GM12878 (cell line): ENCODE measurements around the gene DLD. TPM values are rescaled to one million over a fixed set of nuclear protein-coding genes. Genes with fewer than 3 reads are reported as not detected.

ENCODE experiments used
- ATAC-seq: fragments of 200-7000 bp; cut with Tn5 transposase; 3 replicates; pipeline ENCODE4 v1.9.1; 2020; ENCODE audit warnings: mild to moderate bottlenecking, moderate library complexity
- BruUV-seq: library from RNA; stranded (reverse); fragments of 400-500 nt; replicated peaks from 2 replicates; lab custom pipeline; 2021; lab: Mats Ljungman, UMichigan
- CTCF ChIA-PET: fragments of 300-600 bp; sonication (Branson Sonifier 250); formaldehyde crosslinking; extraction: SDS; loops from one replicate; lab custom pipeline; 2021; ENCODE audit warnings: inconsistent platforms; lab: Yijun Ruan, JAX
- POLR2A ChIA-PET: fragments of 350-600 bp; formaldehyde crosslinking; extraction: SDS; loops from one replicate; lab custom pipeline; 2021; ENCODE audit warnings: inconsistent platforms; lab: Charles Lee
- RAD21 ChIA-PET: fragments of 300-600 bp; sonication (Branson Sonifier 250); formaldehyde crosslinking; loops from one replicate; lab custom pipeline; 2023; ENCODE audit warnings: antibody characterized with exemption; ENCODE audit not compliant: unreplicated experiment; lab: Charles Lee
- SMC1A ChIA-PET: fragments of 300-600 bp; sonication (Branson Sonifier 250); formaldehyde crosslinking; loops from one replicate; lab custom pipeline; 2023; ENCODE audit not compliant: unreplicated experiment, uncharacterized antibody; lab: Charles Lee
- DNase-seq: peaks from one replicate; pipeline ENCODE4 v3.0.0-alpha.2; 2011; ENCODE audit warnings: low read depth, low spot score
- FAIRE-seq: peaks from 3 replicates; lab custom pipeline; 2011; peaks lifted over from hg19 to GRCh38; lab: Jason Lieb, UNC
- H2AFZ ChIP-seq: 2 replicates; pipeline ENCODE4 v1.6.0; 2011; ENCODE audit warnings: low read depth, low read length, control low read depth; ENCODE audit not compliant: control insufficient read depth
- H3K27ac ChIP-seq: 2 replicates; pipeline ENCODE4 v1.5.1; 2011; ENCODE audit warnings: control low read depth; ENCODE audit not compliant: control insufficient read depth, insufficient read depth
- H3K27me3 ChIP-seq, 2 experiments: replicated peaks in 1 of 2; 2 replicates each; pipeline versions ENCODE4 v1.6.0 to v1.6.1; 2011; ENCODE audit warnings: low read length in 1 of 2; ENCODE audit not compliant: control insufficient read depth in 2 of 2, insufficient read depth in 2 of 2
- H3K36me3 ChIP-seq, 2 experiments: 2 replicates each; pipeline ENCODE4 v1.5.1; 2011; ENCODE audit warnings: low read length in 1 of 2; ENCODE audit not compliant: control insufficient read depth in 2 of 2, insufficient read depth in 2 of 2
- H3K4me1 ChIP-seq: 2 replicates; pipeline ENCODE4 v1.6.1; 2011; ENCODE audit warnings: mild to moderate bottlenecking, low read length, moderate library complexity, mixed read lengths; ENCODE audit not compliant: control insufficient read depth, insufficient read depth
- H3K4me2 ChIP-seq: 2 replicates; pipeline ENCODE4 v1.6.0; 2011; ENCODE audit warnings: control low read depth; ENCODE audit not compliant: control insufficient read depth, insufficient read depth
- H3K4me3 ChIP-seq: fragments of 200-600 bp; sonication (generic); 2 replicates; pipeline ENCODE4 v1.5.1; 2016
- H3K79me2 ChIP-seq: 2 replicates; pipeline ENCODE4 v1.6.0; 2011; ENCODE audit warnings: low read length; ENCODE audit not compliant: control insufficient read depth, insufficient read depth
- H3K9ac ChIP-seq: 2 replicates; pipeline ENCODE4 v1.8.0; 2011; ENCODE audit warnings: low read length, control low read depth, mixed read lengths; ENCODE audit not compliant: control insufficient read depth, insufficient read depth
- H3K9me3 ChIP-seq: replicated peaks from 3 replicates; pipeline ENCODE4 v1.5.1; 2011; ENCODE audit warnings: mild to moderate bottlenecking, low read length; ENCODE audit not compliant: control insufficient read depth, insufficient read depth
- H4K20me1 ChIP-seq: 2 replicates; pipeline ENCODE4 v1.6.0; 2011; ENCODE audit not compliant: control insufficient read depth, insufficient read depth
- CHD4 ChIP-seq: fragments of 200-600 bp; sonication (generic); IDR thresholded peaks from 2 replicates; pipeline ENCODE4 v1.6.1; 2016; ENCODE audit warnings: mild to moderate bottlenecking
- EED ChIP-seq: sonication (generic); IDR thresholded peaks from 2 replicates; pipeline ENCODE4 v1.6.1; 2016; ENCODE audit warnings: antibody characterized with exemption, low read depth
- JUNB ChIP-seq: IDR thresholded peaks from 2 replicates; pipeline ENCODE4 v1.6.1; 2016; ENCODE audit warnings: antibody characterized with exemption, mild to moderate bottlenecking
- KLF5 ChIP-seq: fragments of 450-650 bp; IDR thresholded peaks from 2 replicates; pipeline ENCODE4 v1.6.1; 2014; ENCODE audit warnings: mild to moderate bottlenecking; ENCODE audit not compliant: partially characterized antibody
- MYC ChIP-seq: IDR thresholded peaks from 2 replicates; pipeline ENCODE4 v1.6.1; 2011; ENCODE audit warnings: mild to moderate bottlenecking, low read length, moderate library complexity, inconsistent platforms; ENCODE audit not compliant: insufficient read depth, insufficient replicate concordance, insufficient read length, severe bottlenecking
- NR2F1 ChIP-seq: fragments of 450-650 bp; conservative IDR thresholded peaks from 2 replicates; pipeline ENCODE4 v1.6.1; 2017; ENCODE audit warnings: mild to moderate bottlenecking
- POLR2AphosphoS5 ChIP-seq: IDR thresholded peaks from 2 replicates; pipeline ENCODE4 v1.6.1; 2011; ENCODE audit warnings: mild to moderate bottlenecking, low read length, inconsistent platforms
- POU2F2 ChIP-seq: IDR thresholded peaks from 3 replicates; pipeline ENCODE4 v1.6.1; 2011; ENCODE audit warnings: low read depth, mild to moderate bottlenecking, low read length, borderline replicate concordance
- RBBP5 ChIP-seq: fragments of 200-600 bp; sonication (generic); conservative IDR thresholded peaks from 2 replicates; pipeline ENCODE4 v1.6.1; 2016
- RELA ChIP-seq: fragments of 450-650 bp; IDR thresholded peaks from 2 replicates; pipeline ENCODE4 v1.8.0; 2014; ENCODE audit warnings: borderline replicate concordance; ENCODE audit not compliant: partially characterized antibody
- SKIL ChIP-seq: fragments of 450-650 bp; IDR thresholded peaks from 2 replicates; pipeline ENCODE4 v1.6.1; 2017; ENCODE audit warnings: mild to moderate bottlenecking, low read depth, inconsistent platforms; ENCODE audit not compliant: poor library complexity, severe bottlenecking
- ZNF622 ChIP-seq: fragments of 450-650 bp; IDR thresholded peaks from 2 replicates; pipeline ENCODE4 v1.6.1; 2017; ENCODE audit warnings: mild to moderate bottlenecking, inconsistent platforms
- WGBS: methylation state at CpG from one replicate; pipeline ENCODE4 v1.1.6; 2016; ENCODE audit warnings: low lambda C conversion rate; ENCODE audit not compliant: insufficient replicate concordance, insufficient coverage; ENCODE audit errors: missing lambda C conversion rate; 5-methylcytosine and 5-hydroxymethylcytosine counted together
- in situ Hi-C: fragments of 300-500 bp; cut with MboI; formaldehyde crosslinking; loops from 9 replicates; pipeline ENCODE4 v1.14.3; 2018; ENCODE audit warnings: mixed read lengths
- intact Hi-C: fragments of 100-400 bp; cut with micrococcal nuclease; formaldehyde crosslinking; loops from one replicate; pipeline ENCODE4 v1.14.2; 2022; ENCODE audit not compliant: unreplicated experiment
- polyA plus RNA-seq, 11 experiments: library from polyadenylated mRNA; depleted of rRNA in 4 of 11; unstranded in 6 of 11; stranded (reverse) in 5 of 11; fragments of >200 nt; fragmentation: Nextera tagmentation in 4 of 11; fragmentation: Illumina TruSeq in 1 of 11; extraction: Ambion mirVana in 4 of 11; extraction: Trizol in 1 of 11; gene quantifications; 1 replicate in 1 of 11; 2 replicates in 10 of 11; pipeline versions ENCODE4 v1.2.1 to v1.2.3, GENCODE V29; 2011 to 2016; ENCODE audit warnings: inconsistent platforms in 2 of 11, missing spikeins in 2 of 11, low read depth in 1 of 11
- total RNA-seq, 4 experiments: library from RNA; depleted of rRNA in 3 of 4; stranded (reverse); fragments of >200 nt in 3 of 4; fragmentation: Illumina TruSeq in 1 of 4; extraction: Trizol in 1 of 4; gene quantifications; 2 replicates each; pipeline versions ENCODE4 v1.2.1 to v1.2.3, GENCODE V29; 2013 to 2021

Gene DLD
- total and polyA plus RNA-seq, 10 of the 15 experiments (the other 5 are each of a cell fraction or from before 2014, with no cell fraction given), result 62.7 to 314 (median 161) TPM

DNA sequence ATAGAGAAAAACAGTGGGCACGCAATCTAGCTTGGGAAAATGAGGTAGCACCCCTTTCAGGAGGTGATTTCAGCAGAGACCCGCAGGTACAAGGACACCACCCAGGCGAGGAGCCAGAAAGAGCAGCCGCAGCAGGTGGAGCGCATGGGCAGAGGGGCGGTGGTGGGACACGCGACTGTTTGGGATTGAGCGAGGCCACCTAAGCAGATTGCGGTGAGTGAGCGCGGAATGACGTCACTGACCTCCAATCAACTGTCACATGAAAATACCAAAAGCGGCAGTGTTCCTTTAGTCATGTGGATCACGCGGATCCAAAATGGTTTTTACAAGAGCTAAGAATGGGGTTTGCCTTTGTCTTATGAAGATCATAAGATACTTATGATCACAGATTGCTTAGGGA, 47.8 kb upstream of the DLD start:
- no peak for FAIRE-seq
- SMC1A ChIA-PET, result no interaction called here
- 75% methylated on average over 15 of the region's 16 CpGs for WGBS
- TF ChIP-seq RBBP5 (no peak), KLF5 (no peak), POU2F2 (no peak)
- TF ChIP-seq, all 136 proteins: peak for 0
- no peak overlapping the region for H2AFZ ChIP-seq
- DNase-seq (no peak), ATAC-seq (no peak)
- H3K9ac ChIP-seq, result no peak overlapping the region
- H3K79me2 ChIP-seq, result no peaks in the 10 kb centered on the region
- intact Hi-C loops (no loop called here), in situ Hi-C loops (no loop called here)
- RAD21 ChIA-PET, result no interaction called here
- H3K27ac ChIP-seq, result no peak overlapping the region
- CTCF ChIA-PET, result no interaction called here
- no peaks in the 10 kb centered on the region for H3K9me3 ChIP-seq
- H3K4me2 ChIP-seq, result no peak overlapping the region
- POLR2A ChIA-PET, result no interaction called here
- no peaks in the 10 kb centered on the region for H3K36me3 ChIP-seq
- H3K4me1 ChIP-seq, result no peaks in the 10 kb centered on the region
- no peak overlapping the region for H3K4me3 ChIP-seq
- BruUV-seq, result no TSS peak
- peaks cover 0 to 1% of the 10 kb centered on the region in 2 experiments; a peak in 1 of 4 replicates for H3K27me3 ChIP-seq
- H4K20me1 ChIP-seq, result no peaks in the 10 kb centered on the region

GRCh38 chr7:107846324-107846723, 44.7 kb upstream of the DLD start:
- ChIA-PET SMC1A (interaction anchor here (0.9 to 1.1 kb wide), 2 partner anchors 30 to 232 kb away, joined by 3 read pairs; no protein-coding TSS in a partner anchor), POLR2A (no interaction called here), CTCF (interaction anchor here (1.3 kb wide), 1 partner anchor 14 kb away, joined by 3 read pairs; no protein-coding TSS in a partner anchor), RAD21 (no interaction called here)
- H3K9ac ChIP-seq, result no peak overlapping the region
- no peaks in the 10 kb centered on the region for H3K79me2 ChIP-seq
- no peaks in the 10 kb centered on the region for H3K9me3 ChIP-seq
- H3K4me2 ChIP-seq, result no peak overlapping the region
- FAIRE-seq (no peak), DNase-seq (no peak), ATAC-seq (no peak)
- no peaks in the 10 kb centered on the region for H3K27me3 ChIP-seq
- BruUV-seq, result no TSS peak
- H2AFZ ChIP-seq, result no peak overlapping the region
- no peaks in the 10 kb centered on the region; the same call in 1 of the 2 replicates for H3K4me1 ChIP-seq
- H3K27ac ChIP-seq, result no peak overlapping the region
- H3K4me3 ChIP-seq, result no peak overlapping the region
- H3K36me3 ChIP-seq, result no peaks in the 10 kb centered on the region
- no peak for TF ChIP-seq ZNF622
- TF ChIP-seq POLR2AphosphoS5, result no peak
- TF ChIP-seq EED, result no peak
- no peak for TF ChIP-seq JUNB
- no peak for TF ChIP-seq CHD4
- no peak for TF ChIP-seq MYC
- TF ChIP-seq RELA, result no peak
- no peak for TF ChIP-seq NR2F1
- no peak for TF ChIP-seq SKIL
- intact Hi-C loops, result no loop called here
- in situ Hi-C loops, result no loop called here
- no peaks in the 10 kb centered on the region for H4K20me1 ChIP-seq
